HepG2 (cell line): ENCODE data around the gene BICDL2. TPM values are rescaled to one million over a fixed set of nuclear protein-coding genes. Genes with fewer than 3 reads are reported as not detected.

ENCODE experiments used
- HES4 ChIP-seq: sonication (generic); formaldehyde crosslinking; IDR thresholded peaks from 2 replicates; pipeline ENCODE4 v1.9.0; 2021; ENCODE audit warnings: mild to moderate bottlenecking, missing genetic modification reagents, borderline replicate concordance
- IRX3 ChIP-seq: sonication (generic); formaldehyde crosslinking; IDR thresholded peaks from 2 replicates; pipeline ENCODE4 v1.8.1; 2023; ENCODE audit warnings: mild to moderate bottlenecking, low read depth, missing genetic modification reagents, borderline replicate concordance
- LRRFIP1 ChIP-seq: sonication (generic); formaldehyde crosslinking; conservative IDR thresholded peaks from 2 replicates; pipeline ENCODE4 v1.4.0; 2020; ENCODE audit warnings: missing genetic modification reagents
- MAZ ChIP-seq, 2 experiments: sonication (generic) in 1 of 2; formaldehyde crosslinking in 1 of 2; IDR thresholded peaks; 2 replicates each; pipeline versions ENCODE4 v1.5.0 to v1.6.1; 2012 to 2020; ENCODE audit warnings: low read depth in 2 of 2, mild to moderate bottlenecking in 2 of 2, borderline replicate concordance in 1 of 2, improper control_type of control experiment in 1 of 2, low read length in 1 of 2, missing genetic modification reagents in 1 of 2, moderate library complexity in 1 of 2
- NCOA1 ChIP-seq: sonication (generic); formaldehyde crosslinking; IDR thresholded peaks from 2 replicates; pipeline ENCODE4 v1.9.0; 2021; ENCODE audit warnings: missing genetic modification reagents
- NCOA2 ChIP-seq: sonication (generic); formaldehyde crosslinking; IDR thresholded peaks from 2 replicates; pipeline ENCODE4 v1.8.0; 2022; ENCODE audit warnings: inconsistent platforms
- NCOR1 ChIP-seq: fragments of 200-600 bp; sonication (generic); IDR thresholded peaks from 2 replicates; pipeline ENCODE4 v1.7.0; 2017; ENCODE audit warnings: antibody characterized with exemption, low read length, borderline replicate concordance
- PAXIP1 ChIP-seq: sonication (generic); formaldehyde crosslinking; conservative IDR thresholded peaks from 2 replicates; pipeline ENCODE4 v1.4.0; 2020; ENCODE audit warnings: mild to moderate bottlenecking, missing genetic modification reagents, moderate library complexity
- RFX1 ChIP-seq: fragments of 450-650 bp; IDR thresholded peaks from 2 replicates; pipeline ENCODE4 v1.6.1; 2017
- SMARCE1 ChIP-seq: fragments of 450-650 bp; IDR thresholded peaks from 2 replicates; pipeline ENCODE4 v1.6.1; 2017; ENCODE audit warnings: borderline replicate concordance
- ZMAT3 ChIP-seq: sonication (generic); formaldehyde crosslinking; conservative IDR thresholded peaks from 2 replicates; pipeline ENCODE4 v1.7.0; 2021; ENCODE audit warnings: missing genetic modification reagents
- ZNF12 ChIP-seq: sonication (generic); formaldehyde crosslinking; IDR thresholded peaks from 2 replicates; pipeline ENCODE4 v1.5.0; 2020; ENCODE audit warnings: missing genetic modification reagents
- ZNF615 ChIP-seq: sonication (generic); formaldehyde crosslinking; IDR thresholded peaks from 2 replicates; pipeline ENCODE4 v1.5.0; 2020; ENCODE audit warnings: mild to moderate bottlenecking, missing genetic modification reagents, borderline replicate concordance
- ZNF766 ChIP-seq: sonication (generic); formaldehyde crosslinking; IDR thresholded peaks from 2 replicates; pipeline ENCODE4 v1.5.0; 2020; ENCODE audit warnings: missing genetic modification reagents, borderline replicate concordance
- polyA plus RNA-seq, 8 experiments: library from polyadenylated mRNA; depleted of rRNA in 3 of 8; stranded (reverse) in 7 of 8; unstranded in 1 of 8; fragments of >200 nt; fragmentation: Illumina TruSeq in 4 of 8; extraction: Trizol in 4 of 8; gene quantifications; 2 replicates each; pipeline versions ENCODE4 v1.2.1 to v1.2.3, GENCODE V29; 2011 to 2016; ENCODE audit warnings: low read depth in 4 of 8, missing spikeins in 1 of 8, mixed read lengths in 1 of 8; ENCODE audit not compliant: insufficient read depth in 1 of 8
- total RNA-seq, 5 experiments: library from RNA; depleted of rRNA; stranded (reverse); fragments of >200 nt; fragmentation: Illumina TruSeq; extraction: Trizol; gene quantifications; 2 replicates each; pipeline ENCODE4 v1.2.3, GENCODE V29; 2016; ENCODE audit warnings: low read depth in 1 of 5
- TF ChIP-seq, protein P1 (sequence below): IDR thresholded peaks from 2 replicates; pipeline ENCODE4 v1.6.1; 2012; ENCODE audit warnings: low read length, improper control_type of control experiment
- TF ChIP-seq, protein P2 (sequence below): sonication (generic); formaldehyde crosslinking; IDR thresholded peaks from 2 replicates; pipeline ENCODE4 v1.5.0; 2020; ENCODE audit warnings: mild to moderate bottlenecking, missing genetic modification reagents

The BICDL2 gene
- total and polyA plus RNA-seq, 2 of the 13 experiments (the other 11 are each of a cell fraction or from before 2014, with no cell fraction given): 0.12 TPM; not detected in 1

DNA sequence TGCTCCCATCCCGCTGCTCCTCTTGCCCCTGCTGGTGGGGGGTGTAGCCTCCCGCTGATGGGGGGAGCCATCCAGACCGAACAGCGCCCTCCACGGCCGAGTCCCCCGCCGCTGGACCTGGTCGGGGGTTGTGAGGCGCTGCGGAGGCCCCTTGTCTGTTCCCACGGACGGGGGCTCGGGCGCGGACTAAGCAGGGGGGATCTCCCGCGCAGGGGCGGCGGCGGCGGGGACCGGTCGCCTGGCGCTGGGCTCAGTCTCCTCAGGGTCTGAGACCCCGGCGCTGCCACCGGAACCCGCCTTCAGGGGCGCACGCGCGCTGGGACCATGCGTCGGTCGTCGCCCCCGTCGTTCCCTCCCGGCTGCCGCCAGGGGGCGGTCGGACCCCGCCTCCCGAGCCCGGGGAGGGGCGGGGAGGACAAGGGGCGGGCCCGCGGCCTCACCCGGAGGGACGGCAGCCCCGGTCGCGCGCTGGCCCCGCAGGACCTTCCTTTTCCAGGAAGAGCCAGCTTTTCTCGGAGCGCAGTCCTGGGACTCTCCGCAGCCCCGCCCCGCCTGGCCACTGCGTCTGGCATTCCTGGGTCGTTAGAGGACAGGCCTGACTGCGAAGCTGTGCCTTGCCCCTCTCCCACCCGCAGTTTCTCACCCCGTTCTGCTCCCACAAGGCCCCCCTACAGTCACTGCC is 22.4 kb upstream of the BICDL2 start (continued):
- TF ChIP-seq, protein P1, sequence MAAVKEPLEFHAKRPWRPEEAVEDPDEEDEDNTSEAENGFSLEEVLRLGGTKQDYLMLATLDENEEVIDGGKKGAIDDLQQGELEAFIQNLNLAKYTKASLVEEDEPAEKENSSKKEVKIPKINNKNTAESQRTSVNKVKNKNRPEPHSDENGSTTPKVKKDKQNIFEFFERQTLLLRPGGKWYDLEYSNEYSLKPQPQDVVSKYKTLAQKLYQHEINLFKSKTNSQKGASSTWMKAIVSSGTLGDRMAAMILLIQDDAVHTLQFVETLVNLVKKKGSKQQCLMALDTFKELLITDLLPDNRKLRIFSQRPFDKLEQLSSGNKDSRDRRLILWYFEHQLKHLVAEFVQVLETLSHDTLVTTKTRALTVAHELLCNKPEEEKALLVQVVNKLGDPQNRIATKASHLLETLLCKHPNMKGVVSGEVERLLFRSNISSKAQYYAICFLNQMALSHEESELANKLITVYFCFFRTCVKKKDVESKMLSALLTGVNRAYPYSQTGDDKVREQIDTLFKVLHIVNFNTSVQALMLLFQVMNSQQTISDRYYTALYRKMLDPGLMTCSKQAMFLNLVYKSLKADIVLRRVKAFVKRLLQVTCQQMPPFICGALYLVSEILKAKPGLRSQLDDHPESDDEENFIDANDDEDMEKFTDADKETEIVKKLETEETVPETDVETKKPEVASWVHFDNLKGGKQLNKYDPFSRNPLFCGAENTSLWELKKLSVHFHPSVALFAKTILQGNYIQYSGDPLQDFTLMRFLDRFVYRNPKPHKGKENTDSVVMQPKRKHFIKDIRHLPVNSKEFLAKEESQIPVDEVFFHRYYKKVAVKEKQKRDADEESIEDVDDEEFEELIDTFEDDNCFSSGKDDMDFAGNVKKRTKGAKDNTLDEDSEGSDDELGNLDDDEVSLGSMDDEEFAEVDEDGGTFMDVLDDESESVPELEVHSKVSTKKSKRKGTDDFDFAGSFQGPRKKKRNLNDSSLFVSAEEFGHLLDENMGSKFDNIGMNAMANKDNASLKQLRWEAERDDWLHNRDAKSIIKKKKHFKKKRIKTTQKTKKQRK: no peak
- no peak for TF ChIP-seq RFX1
- TF ChIP-seq MAZ (IDR thresholded peaks at IDR 0.05; ENCODE audit: borderline replicate concordance, low read depth, low read length): peak; percentile 65; the same call in 1 of the 2 replicates
- TF ChIP-seq MAZ (CRISPR knock-in tag; IDR thresholded peaks at IDR 0.05; ENCODE audit: low read depth): peak; percentile 99
- no peak for TF ChIP-seq ZMAT3
- TF ChIP-seq SMARCE1: no peak
- peak; percentile 84; the same call in 1 of the 2 replicates for TF ChIP-seq ZNF766 (CRISPR knock-in tag)
- TF ChIP-seq, protein P2, sequence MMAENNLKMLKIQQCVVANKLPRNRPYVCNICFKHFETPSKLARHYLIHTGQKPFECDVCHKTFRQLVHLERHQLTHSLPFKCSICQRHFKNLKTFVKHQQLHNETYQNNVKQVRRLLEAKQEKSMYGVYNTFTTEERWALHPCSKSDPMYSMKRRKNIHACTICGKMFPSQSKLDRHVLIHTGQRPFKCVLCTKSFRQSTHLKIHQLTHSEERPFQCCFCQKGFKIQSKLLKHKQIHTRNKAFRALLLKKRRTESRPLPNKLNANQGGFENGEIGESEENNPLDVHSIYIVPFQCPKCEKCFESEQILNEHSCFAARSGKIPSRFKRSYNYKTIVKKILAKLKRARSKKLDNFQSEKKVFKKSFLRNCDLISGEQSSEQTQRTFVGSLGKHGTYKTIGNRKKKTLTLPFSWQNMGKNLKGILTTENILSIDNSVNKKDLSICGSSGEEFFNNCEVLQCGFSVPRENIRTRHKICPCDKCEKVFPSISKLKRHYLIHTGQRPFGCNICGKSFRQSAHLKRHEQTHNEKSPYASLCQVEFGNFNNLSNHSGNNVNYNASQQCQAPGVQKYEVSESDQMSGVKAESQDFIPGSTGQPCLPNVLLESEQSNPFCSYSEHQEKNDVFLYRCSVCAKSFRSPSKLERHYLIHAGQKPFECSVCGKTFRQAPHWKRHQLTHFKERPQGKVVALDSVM (CRISPR knock-in tag): peak; percentile 78
- TF ChIP-seq ZNF12 (CRISPR knock-in tag): no peak
- TF ChIP-seq NCOR1: no peak
- peak; percentile 77; the same call in 1 of the 2 replicates for TF ChIP-seq NCOA1 (CRISPR knock-in tag)
- TF ChIP-seq ZNF615 (CRISPR knock-in tag): no peak
- TF ChIP-seq LRRFIP1 (CRISPR knock-in tag): no peak
- TF ChIP-seq IRX3 (CRISPR knock-in tag): no peak
- no peak; the same call in none of the 2 replicates for TF ChIP-seq NCOA2 (CRISPR knock-in tag)
- TF ChIP-seq HES4: 0 out of 2 replicates have a peak, but pooled peaks have one; percentile 17
- peak; percentile 64 for TF ChIP-seq PAXIP1 (CRISPR knock-in tag)
